Lung (tissue), 12 donors: Measurements from ENCODE around the gene KLK8. TPM values are rescaled to one million over a fixed set of nuclear protein-coding genes. Genes with fewer than 3 reads are reported as not detected.

Experiments
- ATAC-seq: fragments of 200-7000 bp; cut with Tn5 transposase; one replicate; pipeline ENCODE4 v1.9.1; 2020; ENCODE audit warnings: moderate number of reproducible peaks; ENCODE audit not compliant: insufficient read depth, low FRiP score
- DNase-seq, 3 donors: peaks; one replicate each; pipeline ENCODE4 v3.0.0-alpha.2; 2013 to 2017
- H3K27ac ChIP-seq, 2 donors: one replicate each; pipeline ENCODE4 v1.5.1; 2013; ENCODE audit warnings: mild to moderate bottlenecking in 2 of 2, moderate library complexity in 2 of 2, control low read depth in 1 of 2, inconsistent platforms in 1 of 2, low read depth in 1 of 2, low read length in 1 of 2
- H3K27me3 ChIP-seq, 3 donors: one replicate each; pipeline ENCODE4 v1.5.1; 2013; ENCODE audit warnings: low read length in 2 of 3; ENCODE audit not compliant: control insufficient read depth in 3 of 3, insufficient read depth in 3 of 3
- H3K36me3 ChIP-seq, 4 donors: one replicate each; pipeline ENCODE4 v1.5.1; 2013; ENCODE audit warnings: low read length in 4 of 4, mild to moderate bottlenecking in 1 of 4, moderate library complexity in 1 of 4; ENCODE audit not compliant: control insufficient read depth in 4 of 4, insufficient read depth in 4 of 4
- H3K4me1 ChIP-seq, 5 donors: one replicate each; pipeline ENCODE4 v1.5.1; 2013; ENCODE audit warnings: low read length in 5 of 5, mild to moderate bottlenecking in 2 of 5, moderate library complexity in 1 of 5; ENCODE audit not compliant: control insufficient read depth in 5 of 5, insufficient read depth in 5 of 5
- H3K4me3 ChIP-seq: one replicate; pipeline ENCODE4 v1.5.1; 2013; ENCODE audit warnings: mild to moderate bottlenecking, control low read depth, moderate library complexity
- H3K9ac ChIP-seq, 2 donors: one replicate each; pipeline ENCODE4 v1.5.1; 2013; ENCODE audit warnings: low read length in 2 of 2, control low read depth in 1 of 2; ENCODE audit not compliant: insufficient read depth in 1 of 2
- H3K9me3 ChIP-seq, 4 donors: one replicate each; pipeline ENCODE4 v1.5.1; 2013; ENCODE audit warnings: low read length in 3 of 4, mild to moderate bottlenecking in 1 of 4, moderate library complexity in 1 of 4; ENCODE audit not compliant: control insufficient read depth in 4 of 4, insufficient read depth in 3 of 4
- CTCF ChIP-seq: IDR thresholded peaks from 2 replicates; pipeline ENCODE4 v1.5.1; 2012; ENCODE audit warnings: mild to moderate bottlenecking; ENCODE audit errors: control extremely low read depth, extremely low read depth
- WGBS, 2 donors: extraction: QIAGEN DNeasy Blood & Tissue Kit; methylation state at CpG; one replicate each; pipeline ENCODE4 v1.1.7; 2013; 5-methylcytosine and 5-hydroxymethylcytosine counted together
- polyA plus RNA-seq, 2 donors: library from polyadenylated mRNA; stranded (reverse); fragments of 200-250 nt; gene quantifications; one replicate each; pipeline ENCODE4 v1.2.1, GENCODE V29; 2013
- total RNA-seq, 2 donors: library from RNA; depleted of rRNA in 1 of 2; stranded (reverse); fragments of >200 nt in 1 of 2; gene quantifications; one replicate each; pipeline ENCODE4 v1.2.1, GENCODE V29; 2014 to 2021
- donor health status: control.
- donor health status: control.
- donor health status: Bipolar disorder and iron deficiency.
- donor health status: healthy.
- donor health status: DM: yes; HTN: yes; CAD: no.

KLK8 gene
- total and polyA plus RNA-seq, 4 donors, result 0.39 to 0.74 TPM; not detected in 2

GRCh38 chr19:50962245-50962644 lies 39.2 kb downstream of the KLK8 start:
- WGBS, 2 donors, result 95 to 100% methylated on average over 1 of the region's 1 CpG
- DNase-seq (no peak), ATAC-seq (no peak)
- no peak overlapping the region for H3K4me3 ChIP-seq
- H3K27me3 ChIP-seq, result no peaks in the 10 kb centered on the region
- peaks cover 0 to 12% (median 0%) of the 10 kb centered on the region in 4 donors for H3K9me3 ChIP-seq
- no peaks in the 10 kb centered on the region for H3K4me1 ChIP-seq
- no peak for TF ChIP-seq CTCF
- no peak overlapping the region for H3K27ac ChIP-seq
- no peaks in the 10 kb centered on the region for H3K36me3 ChIP-seq
- H3K9ac ChIP-seq, result no peak overlapping the region

DNA sequence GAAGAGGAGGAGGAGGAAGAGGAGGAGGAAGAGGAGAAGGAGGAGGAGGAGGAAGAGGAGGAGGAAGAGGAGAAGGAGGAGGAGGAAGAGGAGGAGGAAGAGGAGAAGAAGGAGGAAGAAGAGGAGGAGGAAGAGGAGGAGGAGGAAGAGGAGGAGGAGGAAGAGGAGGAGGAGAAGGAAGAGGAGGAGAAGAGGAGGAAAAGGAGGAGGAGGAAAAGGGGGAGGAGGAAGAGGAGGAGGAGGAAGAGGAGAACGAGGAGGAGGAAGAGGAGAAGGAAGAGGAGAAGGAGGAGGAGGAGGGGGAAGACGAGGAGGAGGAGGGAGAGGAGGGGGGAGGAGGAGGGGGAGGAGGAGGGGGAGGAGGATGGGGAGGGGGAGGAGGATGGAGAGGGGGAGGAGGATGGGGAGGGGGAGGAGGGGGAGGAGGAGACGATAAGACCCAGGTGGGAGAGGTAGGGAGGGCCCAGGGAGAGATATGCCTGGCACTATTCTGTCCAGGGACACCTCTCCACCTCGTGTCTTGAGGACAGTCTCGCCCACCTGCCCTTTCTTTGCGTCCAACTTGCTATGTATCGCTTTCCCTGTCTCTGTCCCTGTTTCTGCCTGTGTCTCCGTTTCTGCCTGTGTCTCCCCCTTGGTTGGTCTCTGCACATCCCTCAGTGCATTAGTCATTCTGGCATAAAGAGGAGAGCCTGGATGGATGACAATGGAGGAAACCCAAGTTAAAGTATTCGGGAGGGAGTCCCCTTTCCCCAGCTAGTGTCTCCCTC lies 41.5 kb downstream of the KLK8 start:
- Histone ChIP-seq H3K27ac (no peak overlapping the region), H3K27me3 (no peaks in the 10 kb centered on the region), H3K9ac (no peak overlapping the region), H3K4me3 (no peak overlapping the region), H3K36me3 (no peaks in the 10 kb centered on the region), H3K4me1 (no peaks in the 10 kb centered on the region), H3K9me3 (peaks cover 0 to 12% (median 0%) of the 10 kb centered on the region in 4 donors)
- WGBS, 2 donors, result 58 to 64% methylated on average over 7 to 8 of the region's 9 CpGs
- TF ChIP-seq CTCF, result no peak
- DNase-seq (peak in 1 of 3 donors; percentile 0), ATAC-seq (no peak)

DNA sequence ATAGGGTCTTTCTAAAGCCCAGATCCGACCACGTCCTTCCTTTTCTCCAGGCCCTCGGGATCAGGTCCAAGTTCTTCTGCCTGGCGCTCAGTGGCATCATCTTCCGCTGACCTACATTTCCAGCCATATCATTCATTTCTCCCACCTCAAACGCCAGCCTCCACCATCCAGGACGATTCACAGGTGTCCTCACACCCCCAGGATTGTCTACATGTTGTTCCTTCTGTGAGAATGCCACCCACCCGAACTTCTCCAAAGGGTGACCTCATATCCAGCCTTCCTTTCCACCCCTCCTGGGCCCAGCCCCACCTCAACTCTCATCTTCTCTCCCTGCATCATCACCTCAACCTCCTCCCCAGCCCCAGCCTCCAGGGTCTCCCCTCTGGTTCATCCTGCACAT lies 43.8 kb downstream of the KLK8 start:
- ATAC-seq (no peak), DNase-seq (no peak)
- Histone ChIP-seq H3K27ac (no peak overlapping the region), H3K9ac (no peak overlapping the region), H3K4me3 (no peak overlapping the region), H3K27me3 (peaks cover 0 to 4% (median 0%) of the 10 kb centered on the region in 3 donors), H3K9me3 (peaks cover 0 to 8% (median 0%) of the 10 kb centered on the region in 4 donors), H3K4me1 (no peaks in the 10 kb centered on the region), H3K36me3 (no peaks in the 10 kb centered on the region)
- 67 to 68% methylated on average over 8 of the region's 8 CpGs for WGBS, 2 donors
- no peak for TF ChIP-seq CTCF
